Activated CD8-positive, alpha-beta memory T cell treated with anti-CD3 and anti-CD28 coated beads, Interleukin-2, amount 10 ng/mL, durations not matched to agents 7 days and 5 days (primary cell): ENCODE results near the gene SORBS1. TPM values are rescaled to one million over a fixed set of nuclear protein-coding genes. Genes with fewer than 3 reads are reported as not detected.

Source experiments
- ATAC-seq: fragments of 150-1000 bp; cut with Tn5 transposase; one replicate; pipeline ENCODE4 v1.10.0; 2021; ENCODE audit warnings: moderate library complexity
- CTCF ChIA-PET: fragments of 350-600 bp; sonication (Branson Sonifier 250); formaldehyde crosslinking; loops from one replicate; lab custom pipeline; 2021; ENCODE audit warnings: antibody characterized with exemption; lab: Charles Lee
- DNase-seq: peaks from one replicate; pipeline ENCODE4 v3.0.0-alpha.2; 2020
- H3K27ac Mint-ChIP-seq: one replicate; pipeline ENCODE4 v1.8.0; 2021; ENCODE audit warnings: mild to moderate bottlenecking, mixed read lengths
- H3K27me3 Mint-ChIP-seq: one replicate; pipeline ENCODE4 v1.8.0; 2021; ENCODE audit warnings: mixed read lengths
- H3K36me3 Mint-ChIP-seq: one replicate; pipeline ENCODE4 v1.8.0; 2021; ENCODE audit warnings: mild to moderate bottlenecking, mixed read lengths
- H3K4me1 Mint-ChIP-seq: one replicate; pipeline ENCODE4 v1.8.0; 2021; ENCODE audit warnings: mixed read lengths
- H3K4me3 Mint-ChIP-seq: one replicate; pipeline ENCODE4 v1.8.0; 2021; ENCODE audit warnings: mild to moderate bottlenecking, moderate library complexity, mixed read lengths
- H3K9me3 Mint-ChIP-seq: one replicate; pipeline ENCODE4 v1.8.0; 2022; ENCODE audit warnings: low read depth, mixed read lengths
- total RNA-seq, 2 experiments: library from RNA; stranded (reverse); gene quantifications; one replicate each; pipeline ENCODE4 v1.2.3, GENCODE V29; 2021

The SORBS1 gene
- total RNA-seq, 2 experiments from 2014 or later, result 0.47 to 0.89 TPM

GRCh38 chr10:95543459-95543858, 17.7 kb downstream of the SORBS1 start:
- Mint-ChIP-seq H3K4me1 (no peaks in the 10 kb centered on the region), H3K4me3 (no peak overlapping the region), H3K27me3 (no peaks in the 10 kb centered on the region), H3K36me3 (no peaks in the 10 kb centered on the region), H3K27ac (no peak overlapping the region), H3K9me3 (no peaks in the 10 kb centered on the region)
- no peak for DNase-seq
- ATAC-seq, result no peak
- CTCF ChIA-PET, result no interaction called here

GRCh38 chr10:95542761-95543160, 18.4 kb downstream of the SORBS1 start:
- no peaks in the 10 kb centered on the region for H3K4me1 Mint-ChIP-seq
- no peaks in the 10 kb centered on the region for H3K36me3 Mint-ChIP-seq
- H3K4me3 Mint-ChIP-seq, result no peak overlapping the region
- no peaks in the 10 kb centered on the region for H3K27me3 Mint-ChIP-seq
- H3K9me3 Mint-ChIP-seq, result no peaks in the 10 kb centered on the region
- CTCF ChIA-PET, result no interaction called here
- no peak overlapping the region for H3K27ac Mint-ChIP-seq
- DNase-seq (no peak), ATAC-seq (no peak)

DNA sequence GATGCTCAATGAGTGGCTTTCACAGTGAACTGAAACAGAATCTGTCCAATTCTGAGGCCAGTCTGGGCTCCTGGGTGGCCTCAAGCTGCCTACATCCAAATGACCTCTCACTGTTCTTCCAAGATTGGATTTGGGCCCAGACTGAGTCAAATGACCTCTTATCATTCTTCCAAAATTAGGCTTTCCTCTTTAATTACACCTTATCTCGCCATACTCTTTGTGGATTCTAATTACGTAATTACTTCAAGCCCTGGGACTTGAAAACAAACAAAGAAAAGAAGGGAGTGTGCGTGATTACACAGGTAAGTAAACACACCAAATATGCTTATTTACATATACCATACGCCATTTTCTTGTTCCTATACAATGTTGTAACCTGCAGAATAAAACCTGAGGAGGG, 18.8 kb downstream of the SORBS1 start:
- CTCF ChIA-PET, result no interaction called here
- ATAC-seq (no peak), DNase-seq (no peak)
- H3K9me3 Mint-ChIP-seq, result no peaks in the 10 kb centered on the region
- H3K27me3 Mint-ChIP-seq, result no peaks in the 10 kb centered on the region
- no peaks in the 10 kb centered on the region for H3K4me1 Mint-ChIP-seq
- no peak overlapping the region for H3K4me3 Mint-ChIP-seq
- no peaks in the 10 kb centered on the region for H3K36me3 Mint-ChIP-seq
- H3K27ac Mint-ChIP-seq, result no peak overlapping the region

- ATAC-seq (no peak), DNase-seq (no peak)
- no peaks in the 10 kb centered on the region for H3K27me3 Mint-ChIP-seq
- no peaks in the 10 kb centered on the region for H3K4me1 Mint-ChIP-seq
- H3K36me3 Mint-ChIP-seq, result no peaks in the 10 kb centered on the region
- H3K9me3 Mint-ChIP-seq, result no peaks in the 10 kb centered on the region
- no peak overlapping the region for H3K4me3 Mint-ChIP-seq
- H3K27ac Mint-ChIP-seq, result no peak overlapping the region
- CTCF ChIA-PET, result no interaction called here
Observed at GRCh38 chr10:95540514-95541052, 20.6 kb downstream of the SORBS1 start.

DNA sequence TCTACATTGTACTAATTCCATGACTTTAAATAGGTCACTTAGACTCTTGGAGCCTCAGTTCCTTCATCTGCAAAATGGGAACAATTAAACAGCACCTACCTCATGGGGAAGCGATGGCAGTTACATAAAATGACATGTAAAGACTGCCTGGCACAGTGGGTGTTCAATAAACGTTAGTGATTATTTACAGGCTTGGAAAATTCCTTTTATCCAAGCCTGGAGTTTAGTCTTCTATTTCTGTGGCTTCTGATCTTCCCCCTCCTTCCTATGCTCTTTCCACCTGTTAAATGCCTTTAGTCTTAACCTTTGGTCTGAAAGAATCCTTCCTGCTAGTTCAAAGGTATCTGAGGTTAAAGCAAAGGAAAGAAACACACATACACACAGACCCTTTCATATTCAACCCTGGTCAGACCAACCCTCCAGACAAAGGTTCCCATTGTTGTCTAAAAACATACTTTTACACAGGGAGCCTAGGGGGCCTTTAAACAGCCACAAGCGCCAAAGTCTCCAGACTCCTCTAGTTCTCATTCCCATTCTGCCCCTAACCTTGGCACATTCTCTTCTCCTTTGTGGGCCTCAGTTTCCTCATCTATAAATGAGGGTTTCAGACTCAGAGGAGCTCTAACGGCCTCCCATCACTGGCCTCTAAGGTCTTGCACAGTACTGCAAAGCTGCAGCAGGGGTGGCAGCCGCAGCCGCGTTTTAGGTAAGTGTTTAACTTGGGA, 21.4 kb downstream of the SORBS1 start:
- Mint-ChIP-seq H3K27me3 (no peaks in the 10 kb centered on the region), H3K27ac (no peak overlapping the region), H3K4me3 (no peak overlapping the region), H3K36me3 (no peaks in the 10 kb centered on the region), H3K9me3 (no peaks in the 10 kb centered on the region), H3K4me1 (no peaks in the 10 kb centered on the region)
- ATAC-seq (no peak), DNase-seq (no peak)
- CTCF ChIA-PET, result no interaction called here

DNA sequence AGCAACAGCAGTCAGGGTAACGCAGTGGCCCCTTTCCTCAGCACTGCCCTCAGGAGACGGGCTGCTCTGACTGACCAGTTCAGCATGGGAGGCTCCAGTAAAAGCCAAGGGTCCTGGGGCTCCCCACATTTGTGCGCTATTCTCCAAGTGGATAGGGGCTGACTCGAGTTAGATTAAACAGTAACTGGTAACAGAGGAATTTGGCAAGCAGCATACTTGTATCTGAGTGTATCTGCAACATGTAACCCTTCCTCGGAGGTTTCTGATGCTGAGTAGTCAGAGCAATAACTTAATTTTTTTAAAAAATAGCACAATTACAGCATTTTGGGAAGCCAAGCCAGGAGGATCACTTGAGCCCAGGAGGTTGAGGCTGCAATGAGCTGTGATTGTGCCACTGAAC, 22.8 kb downstream of the SORBS1 start:
- Mint-ChIP-seq H3K9me3 (no peaks in the 10 kb centered on the region), H3K4me3 (no peak overlapping the region), H3K27me3 (no peaks in the 10 kb centered on the region), H3K27ac (no peak overlapping the region), H3K36me3 (no peaks in the 10 kb centered on the region), H3K4me1 (no peaks in the 10 kb centered on the region)
- CTCF ChIA-PET, result no interaction called here
- no peak for DNase-seq
- ATAC-seq, result no peak

GRCh38 chr10:95537542-95537927, 23.6 kb downstream of the SORBS1 start:
- H3K9me3 Mint-ChIP-seq, result no peaks in the 10 kb centered on the region
- no peak for ATAC-seq
- H3K4me1 Mint-ChIP-seq, result no peaks in the 10 kb centered on the region
- no peak for DNase-seq
- H3K4me3 Mint-ChIP-seq, result no peak overlapping the region
- no peaks in the 10 kb centered on the region for H3K36me3 Mint-ChIP-seq
- H3K27ac Mint-ChIP-seq, result no peak overlapping the region
- CTCF ChIA-PET, result no interaction called here
- no peaks in the 10 kb centered on the region for H3K27me3 Mint-ChIP-seq

- no peaks in the 10 kb centered on the region for H3K9me3 Mint-ChIP-seq
- H3K4me1 Mint-ChIP-seq, result no peaks in the 10 kb centered on the region
- CTCF ChIA-PET, result no interaction called here
- no peak overlapping the region for H3K27ac Mint-ChIP-seq
- no peak overlapping the region for H3K4me3 Mint-ChIP-seq
- no peaks in the 10 kb centered on the region for H3K27me3 Mint-ChIP-seq
- H3K36me3 Mint-ChIP-seq, result no peaks in the 10 kb centered on the region
- ATAC-seq (no peak), DNase-seq (no peak)
Observed at GRCh38 chr10:95536894-95537541, 24.2 kb downstream of the SORBS1 start.

DNA sequence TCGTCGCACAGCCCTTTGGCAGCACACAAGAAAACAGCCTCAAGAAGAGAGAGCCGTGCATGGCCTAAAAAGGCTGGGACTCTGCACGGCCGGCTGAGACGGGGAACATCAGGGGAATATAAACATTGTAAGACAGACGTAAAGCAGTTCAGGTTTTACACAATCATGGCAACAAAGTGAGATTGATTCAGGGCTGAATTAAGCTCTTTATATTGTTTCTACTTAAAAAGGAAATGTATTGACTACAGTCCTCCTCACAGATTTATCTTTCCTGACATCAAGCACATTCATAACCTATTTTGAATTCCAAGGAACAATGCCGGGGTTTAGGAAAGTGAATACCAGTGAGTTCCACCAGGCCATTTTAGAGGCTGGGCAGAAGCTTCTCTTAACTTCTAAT, 25.2 kb downstream of the SORBS1 start:
- Mint-ChIP-seq H3K9me3 (no peaks in the 10 kb centered on the region), H3K4me1 (no peaks in the 10 kb centered on the region), H3K27me3 (no peaks in the 10 kb centered on the region), H3K27ac (no peak overlapping the region), H3K4me3 (no peak overlapping the region), H3K36me3 (no peaks in the 10 kb centered on the region)
- ATAC-seq, result no peak
- CTCF ChIA-PET, result no interaction called here
- DNase-seq, result no peak

- CTCF ChIA-PET, result no interaction called here
- Mint-ChIP-seq H3K9me3 (no peaks in the 10 kb centered on the region), H3K4me1 (no peaks in the 10 kb centered on the region), H3K4me3 (no peak overlapping the region), H3K27me3 (peaks cover 1% of the 10 kb centered on the region), H3K27ac (no peak overlapping the region), H3K36me3 (no peaks in the 10 kb centered on the region)
- DNase-seq (no peak), ATAC-seq (no peak)
Observed at GRCh38 chr10:95535526-95535925, 25.6 kb downstream of the SORBS1 start.

DNA sequence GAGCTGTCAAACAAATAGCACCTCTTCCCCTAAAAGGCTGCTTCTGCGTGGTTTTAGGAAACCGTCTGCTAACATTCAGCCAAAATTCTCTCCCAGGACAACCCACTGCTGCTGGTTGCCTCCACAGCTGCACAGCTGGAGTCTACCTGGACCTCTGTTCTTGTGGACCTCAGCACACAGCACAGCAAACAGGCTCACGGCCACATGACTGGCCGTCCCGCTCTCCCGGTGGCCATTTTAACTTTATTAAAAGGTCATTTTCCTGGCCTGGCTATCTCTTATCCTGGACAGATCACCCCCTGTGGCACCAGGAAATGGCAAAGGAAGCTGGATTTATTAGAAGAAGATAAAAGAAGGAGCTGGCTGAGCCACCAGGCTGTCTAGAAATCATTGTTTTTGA, 27.6 kb downstream of the SORBS1 start:
- H3K27me3 Mint-ChIP-seq, result peaks cover 8% of the 10 kb centered on the region
- H3K27ac Mint-ChIP-seq, result no peak overlapping the region
- DNase-seq, result no peak
- H3K36me3 Mint-ChIP-seq, result no peaks in the 10 kb centered on the region
- H3K4me1 Mint-ChIP-seq, result peaks cover 2% of the 10 kb centered on the region
- CTCF ChIA-PET, result no interaction called here
- H3K4me3 Mint-ChIP-seq, result no peak overlapping the region
- H3K9me3 Mint-ChIP-seq, result no peaks in the 10 kb centered on the region
- ATAC-seq, result no peak

DNA sequence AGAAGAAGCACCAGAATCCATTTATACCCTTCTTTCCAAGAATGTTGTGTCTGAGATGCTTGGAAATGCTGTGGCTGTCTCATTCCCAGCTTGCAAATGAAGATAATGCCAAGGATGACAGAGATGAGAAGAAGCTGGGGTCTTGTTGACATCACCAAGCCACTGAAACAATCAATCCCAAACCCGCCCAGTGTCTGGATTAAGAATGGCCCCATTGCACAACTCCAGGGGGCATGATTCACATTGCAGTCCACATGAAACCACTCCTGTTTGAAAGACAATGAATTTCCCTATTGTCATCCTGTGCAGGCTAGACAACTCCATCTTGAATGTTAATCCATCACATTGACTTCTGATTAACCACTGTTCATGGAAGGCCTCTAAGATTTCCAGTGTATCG, 28.6 kb downstream of the SORBS1 start:
- ATAC-seq, result no peak
- CTCF ChIA-PET, result no interaction called here
- DNase-seq, result no peak
- Mint-ChIP-seq H3K36me3 (no peaks in the 10 kb centered on the region), H3K4me3 (no peak overlapping the region), H3K27me3 (peaks cover 8% of the 10 kb centered on the region), H3K4me1 (peaks cover 2% of the 10 kb centered on the region), H3K27ac (no peak overlapping the region), H3K9me3 (no peaks in the 10 kb centered on the region)

DNA sequence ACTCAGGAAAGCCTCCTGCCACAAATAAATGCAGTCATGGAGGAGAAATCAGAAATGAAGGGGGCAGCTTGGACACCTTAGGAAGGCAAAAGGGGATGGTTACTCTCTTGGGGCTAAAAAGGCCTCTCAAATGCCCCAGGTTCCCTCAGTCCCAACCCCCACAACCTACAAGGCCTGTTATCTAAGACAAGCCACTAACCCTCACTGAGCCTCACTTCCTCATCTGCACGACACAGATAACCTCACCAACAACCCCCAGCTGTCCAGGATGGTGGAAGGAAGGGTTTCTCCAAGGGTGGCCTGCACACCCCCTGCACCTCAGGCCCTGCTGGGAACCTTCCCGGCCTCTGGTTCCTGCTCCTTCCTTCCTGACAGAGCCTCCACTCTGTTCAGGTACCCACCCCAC, 29.2 kb downstream of the SORBS1 start:
- CTCF ChIA-PET, result no interaction called here
- ATAC-seq (no peak), DNase-seq (no peak)
- peaks cover 2% of the 10 kb centered on the region for H3K4me1 Mint-ChIP-seq
- H3K27me3 Mint-ChIP-seq, result peaks cover 8% of the 10 kb centered on the region
- H3K9me3 Mint-ChIP-seq, result no peaks in the 10 kb centered on the region
- H3K27ac Mint-ChIP-seq, result no peak overlapping the region
- H3K4me3 Mint-ChIP-seq, result no peak overlapping the region
- no peaks in the 10 kb centered on the region for H3K36me3 Mint-ChIP-seq

- no peak overlapping the region for H3K27ac Mint-ChIP-seq
- H3K36me3 Mint-ChIP-seq, result no peaks in the 10 kb centered on the region
- ATAC-seq (no peak), DNase-seq (no peak)
- H3K27me3 Mint-ChIP-seq, result peaks cover 11% of the 10 kb centered on the region
- H3K9me3 Mint-ChIP-seq, result no peaks in the 10 kb centered on the region
- CTCF ChIA-PET, result no interaction called here
- H3K4me1 Mint-ChIP-seq, result peaks cover 2% of the 10 kb centered on the region
- H3K4me3 Mint-ChIP-seq, result no peak overlapping the region
Observed at GRCh38 chr10:95531058-95531809, 29.9 kb downstream of the SORBS1 start.
